HL-60 (cell line): ENCODE data around the gene PCSK2.

Source experiments
- DNase-seq, 2 experiments: peaks; one replicate each; pipeline ENCODE4 v3.0.0-alpha.2; 2010 to 2020; ENCODE audit warnings: low read depth in 1 of 2, low spot score in 1 of 2
- H3K27ac ChIP-seq: fragments of 250-450 bp; sonication (Bioruptor Pico); replicated peaks from 2 replicates; pipeline ENCODE4 v1.5.1; 2020; ENCODE audit warnings: mild to moderate bottlenecking, moderate library complexity
- H3K27me3 ChIP-seq: fragments of 250-450 bp; sonication (Bioruptor Pico); 2 replicates; pipeline ENCODE4 v1.5.1; 2021; ENCODE audit warnings: mild to moderate bottlenecking, moderate library complexity; ENCODE audit not compliant: insufficient read depth, poor library complexity, severe bottlenecking
- H3K4me3 ChIP-seq: replicated peaks from 2 replicates; pipeline ENCODE4 v1.5.1; 2011; ENCODE audit warnings: mild to moderate bottlenecking, control low read depth, low read length; ENCODE audit not compliant: insufficient read depth
- CTCF ChIP-seq: IDR thresholded peaks from one replicate; pipeline ENCODE4 v1.5.1; 2011; ENCODE audit warnings: low read length, control low read depth, inconsistent platforms; ENCODE audit not compliant: insufficient read depth
- GABPA ChIP-seq: IDR thresholded peaks from 2 replicates; pipeline ENCODE4 v1.6.1; 2012; ENCODE audit warnings: low read depth
- POLR2AphosphoS5 ChIP-seq: IDR thresholded peaks from 2 replicates; pipeline ENCODE4 v1.6.1; 2012; ENCODE audit warnings: low read depth
- REST ChIP-seq: IDR thresholded peaks from 2 replicates; pipeline ENCODE4 v1.6.1; 2012; ENCODE audit warnings: low read depth; ENCODE audit not compliant: insufficient replicate concordance
- SPI1 ChIP-seq: IDR thresholded peaks from 2 replicates; pipeline ENCODE4 v1.6.1; 2012; ENCODE audit warnings: low read depth, mild to moderate bottlenecking, borderline replicate concordance

Gene PCSK2

GRCh38 chr20:17315407-17316231 is 88.8 kb downstream of the PCSK2 start:
- H3K27ac ChIP-seq, result no peak overlapping the region
- no peak for DNase-seq
- H3K27me3 ChIP-seq, result peaks cover 14% of the 10 kb centered on the region
- no peak overlapping the region for H3K4me3 ChIP-seq
- TF ChIP-seq POLR2AphosphoS5, result no peak
- TF ChIP-seq GABPA, result no peak
- TF ChIP-seq REST, result no peak
- TF ChIP-seq SPI1, result no peak
- TF ChIP-seq CTCF, result no peak

- H3K27me3 ChIP-seq, result peaks cover 14% of the 10 kb centered on the region
- no peak overlapping the region for H3K27ac ChIP-seq
- no peak for DNase-seq
- TF ChIP-seq CTCF (no peak), GABPA (no peak), POLR2AphosphoS5 (no peak), SPI1 (no peak), REST (no peak)
- no peak overlapping the region for H3K4me3 ChIP-seq
These were observed 89.6 kb downstream of the PCSK2 start for GRCh38 chr20:17316316-17317038.

- TF ChIP-seq REST (no peak), SPI1 (no peak), CTCF (no peak), GABPA (no peak), POLR2AphosphoS5 (no peak)
- Histone ChIP-seq H3K27me3 (peaks cover 17% of the 10 kb centered on the region), H3K4me3 (no peak overlapping the region), H3K27ac (no peak overlapping the region)
- no peak for DNase-seq
These were observed 90.5 kb downstream of the PCSK2 start for GRCh38 chr20:17317341-17317740.
